A673 (cell line): ENCODE results near the gene MRPL1. TPM values are rescaled to one million over a fixed set of nuclear protein-coding genes. Genes with fewer than 3 reads are reported as not detected.

Experiments
- BruUV-seq: library from RNA; stranded (reverse); fragments of 400-500 nt; replicated peaks from 2 replicates; lab custom pipeline; 2021; lab: Mats Ljungman, UMichigan
- CTCF ChIA-PET: fragments of 300-600 bp; sonication (Branson Sonifier 250); formaldehyde crosslinking; loops from one replicate; lab custom pipeline; 2022; ENCODE audit warnings: antibody characterized with exemption; lab: Charles Lee
- POLR2A ChIA-PET: fragments of 300-600 bp; sonication (Branson Sonifier 250); formaldehyde crosslinking; loops from one replicate; lab custom pipeline; 2022; ENCODE audit warnings: antibody characterized with exemption; ENCODE audit not compliant: low non-redundant PET; lab: Charles Lee
- DNase-seq: peaks from one replicate; pipeline ENCODE4 v3.0.0-alpha.2; 2015; ENCODE audit warnings: low spot score
- H3K27ac ChIP-seq: fragments of 200-600 bp; sonication (generic); 2 replicates; pipeline ENCODE4 v1.5.1; 2016; ENCODE audit warnings: mixed run types, low read depth, mild to moderate bottlenecking, mixed read lengths, antibody characterized with exemption, low read length; ENCODE audit not compliant: poor library complexity, severe bottlenecking
- H3K27me3 ChIP-seq: fragments of 200-600 bp; sonication (generic); replicated peaks from 2 replicates; pipeline ENCODE4 v1.6.1; 2017; ENCODE audit warnings: mixed run types, low read depth, mild to moderate bottlenecking, mixed read lengths, antibody characterized with exemption, low read length; ENCODE audit not compliant: insufficient read depth, poor library complexity
- H3K36me3 ChIP-seq: fragments of 200-600 bp; sonication (generic); 2 replicates; pipeline ENCODE4 v1.6.1; 2016; ENCODE audit warnings: mixed run types, mild to moderate bottlenecking, mixed read lengths, antibody characterized with exemption, low read length; ENCODE audit not compliant: insufficient read depth, poor library complexity, severe bottlenecking
- H3K4me1 ChIP-seq: fragments of 200-600 bp; sonication (generic); 2 replicates; pipeline ENCODE4 v1.6.1; 2017; ENCODE audit warnings: mixed run types, mild to moderate bottlenecking, mixed read lengths, antibody characterized with exemption, low read length; ENCODE audit not compliant: insufficient read depth, poor library complexity, severe bottlenecking
- H3K4me3 ChIP-seq: fragments of 200-600 bp; sonication (generic); 2 replicates; pipeline ENCODE4 v1.5.1; 2016; ENCODE audit warnings: low read depth, mixed run types, mild to moderate bottlenecking, mixed read lengths, low read length; ENCODE audit not compliant: poor library complexity, severe bottlenecking
- H3K9me3 ChIP-seq: fragments of 200-600 bp; sonication (generic); 2 replicates; pipeline ENCODE4 v1.6.1; 2016; ENCODE audit warnings: mixed run types, low read depth, mild to moderate bottlenecking, mixed read lengths, antibody characterized with exemption, low read length; ENCODE audit not compliant: poor library complexity, severe bottlenecking
- EZH2 ChIP-seq: fragments of 200-600 bp; sonication (generic); IDR thresholded peaks from 2 replicates; pipeline ENCODE4 v1.6.1; 2017; ENCODE audit warnings: borderline replicate concordance, low read depth, mild to moderate bottlenecking, mixed read lengths, antibody characterized with exemption, low read length; ENCODE audit not compliant: poor library complexity, severe bottlenecking
- intact Hi-C: fragments of 100-400 bp; cut with micrococcal nuclease; formaldehyde crosslinking; loops from one replicate; pipeline ENCODE4 v1.10.0; 2022; ENCODE audit not compliant: unreplicated experiment
- total RNA-seq: library from RNA; stranded (reverse); gene quantifications from 2 replicates; pipeline ENCODE4 v1.2.3, GENCODE V29; 2021
- TF ChIP-seq, protein P1 (sequence below): fragments of 300-800, 200-600 bp; sonication (generic); conservative IDR thresholded peaks from 2 replicates; pipeline ENCODE4 v1.5.1; 2017; ENCODE audit warnings: low read depth, mild to moderate bottlenecking, antibody characterized with exemption, low read length, moderate library complexity, mixed read lengths

MRPL1 gene
- total RNA-seq, 1 experiment from 2014 or later = 32.2 TPM

DNA sequence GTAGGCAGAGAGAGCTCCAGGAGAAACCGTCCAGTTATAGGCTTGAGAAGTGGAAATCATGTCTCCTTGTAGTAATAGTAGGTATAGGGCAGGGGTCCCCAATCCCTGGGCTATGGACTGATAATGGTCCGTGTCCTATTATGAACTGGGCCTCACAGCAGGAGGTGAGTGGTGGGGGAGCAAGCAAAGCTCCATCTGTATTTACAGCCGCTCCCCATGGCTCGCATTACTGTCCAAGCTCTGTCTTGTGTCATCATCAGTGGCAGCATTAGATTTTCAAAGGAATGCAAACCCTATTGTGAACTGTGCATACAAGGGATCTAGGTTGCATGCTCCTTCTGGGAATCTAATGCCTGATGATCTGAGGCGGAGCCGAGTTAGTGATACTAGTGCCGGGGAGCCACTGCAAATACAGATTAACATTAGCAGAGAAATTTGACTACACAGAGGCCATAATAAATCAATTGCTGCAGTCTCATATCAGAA lies 67.6 kb downstream of the MRPL1 start:
- no peaks in the 10 kb centered on the region for H3K36me3 ChIP-seq
- POLR2A ChIA-PET = no interaction called here
- no peak for DNase-seq
- H3K27me3 ChIP-seq = no peaks in the 10 kb centered on the region
- intact Hi-C loops = no loop called here
- TF ChIP-seq, protein P1, sequence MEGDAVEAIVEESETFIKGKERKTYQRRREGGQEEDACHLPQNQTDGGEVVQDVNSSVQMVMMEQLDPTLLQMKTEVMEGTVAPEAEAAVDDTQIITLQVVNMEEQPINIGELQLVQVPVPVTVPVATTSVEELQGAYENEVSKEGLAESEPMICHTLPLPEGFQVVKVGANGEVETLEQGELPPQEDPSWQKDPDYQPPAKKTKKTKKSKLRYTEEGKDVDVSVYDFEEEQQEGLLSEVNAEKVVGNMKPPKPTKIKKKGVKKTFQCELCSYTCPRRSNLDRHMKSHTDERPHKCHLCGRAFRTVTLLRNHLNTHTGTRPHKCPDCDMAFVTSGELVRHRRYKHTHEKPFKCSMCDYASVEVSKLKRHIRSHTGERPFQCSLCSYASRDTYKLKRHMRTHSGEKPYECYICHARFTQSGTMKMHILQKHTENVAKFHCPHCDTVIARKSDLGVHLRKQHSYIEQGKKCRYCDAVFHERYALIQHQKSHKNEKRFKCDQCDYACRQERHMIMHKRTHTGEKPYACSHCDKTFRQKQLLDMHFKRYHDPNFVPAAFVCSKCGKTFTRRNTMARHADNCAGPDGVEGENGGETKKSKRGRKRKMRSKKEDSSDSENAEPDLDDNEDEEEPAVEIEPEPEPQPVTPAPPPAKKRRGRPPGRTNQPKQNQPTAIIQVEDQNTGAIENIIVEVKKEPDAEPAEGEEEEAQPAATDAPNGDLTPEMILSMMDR = no peak
- no peak for TF ChIP-seq EZH2
- H3K9me3 ChIP-seq = no peaks in the 10 kb centered on the region
- H3K27ac ChIP-seq = no peak overlapping the region
- H3K4me1 ChIP-seq = no peaks in the 10 kb centered on the region
- BruUV-seq = no TSS peak
- H3K4me3 ChIP-seq = no peak overlapping the region
- CTCF ChIA-PET = no interaction called here

DNA sequence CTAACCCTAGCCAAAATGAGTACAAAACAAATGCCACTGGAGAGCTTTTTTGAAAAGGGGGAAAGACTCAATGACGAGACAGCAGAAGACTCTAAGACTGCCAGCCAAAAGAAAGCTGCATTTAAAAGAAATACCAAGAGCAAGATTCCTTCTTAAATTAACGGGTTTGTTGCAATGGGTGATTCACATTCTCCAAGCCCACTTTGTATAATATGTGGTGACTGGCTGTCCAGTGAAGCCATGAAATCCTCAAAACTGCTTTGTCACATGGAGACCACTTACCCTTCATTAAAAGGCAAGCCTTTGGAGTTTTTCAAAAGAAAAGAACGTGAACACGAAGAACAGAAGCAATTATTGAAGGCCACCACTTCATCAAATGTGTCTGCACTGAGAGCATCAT lies 68.2 kb downstream of the MRPL1 start:
- POLR2A ChIA-PET = no interaction called here
- Histone ChIP-seq H3K27ac (no peak overlapping the region), H3K4me3 (no peak overlapping the region), H3K9me3 (no peaks in the 10 kb centered on the region), H3K36me3 (no peaks in the 10 kb centered on the region), H3K27me3 (no peaks in the 10 kb centered on the region), H3K4me1 (no peaks in the 10 kb centered on the region)
- no TSS peak for BruUV-seq
- DNase-seq = no peak
- intact Hi-C loops = no loop called here
- CTCF ChIA-PET = no interaction called here
- TF ChIP-seq, protein P1 = no peak
- no peak for TF ChIP-seq EZH2

DNA sequence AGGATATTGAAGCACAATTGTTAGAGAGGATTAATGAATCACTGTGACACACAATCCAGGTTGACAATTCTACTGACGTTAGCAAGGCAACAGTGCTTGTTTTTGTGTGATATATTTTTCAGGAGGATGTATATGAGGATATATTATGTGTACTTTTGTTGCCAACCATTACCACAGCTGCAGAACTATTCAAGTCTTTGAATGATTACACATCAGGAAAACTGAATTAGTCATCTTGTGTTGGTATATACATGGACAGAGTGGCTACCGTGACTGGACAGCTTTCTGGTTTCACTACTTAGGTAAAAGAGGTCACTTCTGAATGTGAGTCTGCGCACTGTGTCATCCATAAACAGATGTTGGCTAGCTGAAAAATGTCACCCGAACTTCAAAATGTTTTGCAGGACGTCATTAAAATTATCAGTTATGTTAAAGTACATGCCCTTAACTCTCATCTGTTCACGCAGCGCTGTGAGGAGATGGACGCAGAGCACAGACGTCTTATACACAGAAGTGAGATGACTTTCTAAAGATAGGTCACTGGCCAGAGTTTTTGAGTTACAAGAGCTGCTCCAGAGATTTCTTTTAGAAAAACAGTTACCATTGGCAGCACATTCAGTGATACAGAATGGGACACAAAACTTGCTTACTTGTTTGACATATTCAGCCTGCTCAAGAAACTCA lies 69.0 kb downstream of the MRPL1 start:
- H3K4me1 ChIP-seq = no peaks in the 10 kb centered on the region

More for the DNA sequence above, 69.0 kb downstream of the MRPL1 start:
- TF ChIP-seq, protein P1 = no peak
- no peak for TF ChIP-seq EZH2
- Histone ChIP-seq H3K4me3 (no peak overlapping the region), H3K9me3 (no peaks in the 10 kb centered on the region), H3K27me3 (no peaks in the 10 kb centered on the region), H3K27ac (no peak overlapping the region), H3K36me3 (no peaks in the 10 kb centered on the region)
- CTCF ChIA-PET = no interaction called here
- intact Hi-C loops = no loop called here
- POLR2A ChIA-PET = no interaction called here
- no peak for DNase-seq
- BruUV-seq = no TSS peak
